Hepatocyte (in vitro differentiated cells): ENCODE data around the gene SLC6A12.

Experiments used
- CTCF ChIP-seq: fragments of 200-600 bp; sonication (generic); IDR thresholded peaks from 2 replicates; pipeline ENCODE4 v1.5.1; 2016; ENCODE audit warnings: antibody characterized with exemption, mild to moderate bottlenecking; ENCODE audit not compliant: poor library complexity
- EZH2 ChIP-seq: fragments of 200-600 bp; sonication (generic); IDR thresholded peaks from 2 replicates; pipeline ENCODE4 v1.6.1; 2016; ENCODE audit warnings: antibody characterized with exemption, mild to moderate bottlenecking, borderline replicate concordance
- EZH2phosphoT487 ChIP-seq: fragments of 200-600 bp; sonication (generic); IDR thresholded peaks from one replicate; pipeline ENCODE4 v1.6.1; 2018; ENCODE audit warnings: antibody characterized with exemption, mild to moderate bottlenecking, low read depth, moderate library complexity; ENCODE audit not compliant: unreplicated experiment, severe bottlenecking

GRCh38 chr12:218728-219590 lies 5.0 kb upstream of the SLC6A12 start:
- TF ChIP-seq CTCF (no peak), EZH2 (no peak), EZH2phosphoT487 (no peak)
